ENCODE results near the gene PLEKHM1. TPM values are rescaled to one million over a fixed set of nuclear protein-coding genes. Genes with fewer than 3 reads are reported as not detected.
A peak's percentile ranks its signal among the peaks of the same experiment; 100 is the strongest.

Gene PLEKHM1
- total and polyA plus RNA-seq, 4 donors, result 6.2 to 15.8 (median 8.5) TPM

DNA sequence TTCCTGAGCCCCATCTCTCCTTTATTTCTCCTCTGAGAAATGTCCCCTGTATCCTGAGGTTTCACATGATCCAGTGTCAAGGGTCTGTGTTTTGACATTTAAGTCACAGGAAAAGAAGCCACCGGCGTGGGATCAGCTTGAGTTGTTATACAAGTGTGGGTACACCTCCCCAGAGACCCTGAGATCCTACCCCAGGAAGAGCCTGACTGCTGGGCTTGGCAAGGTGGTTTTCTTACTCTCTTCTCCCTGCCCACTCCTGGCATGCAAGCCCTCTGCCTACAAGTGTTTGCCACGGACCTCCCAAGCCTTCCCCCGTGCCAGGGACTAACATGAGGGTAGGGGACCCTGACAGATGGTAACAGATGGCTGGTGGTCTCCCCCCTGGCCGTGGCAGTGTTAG is 55.0 kb downstream of the PLEKHM1 start:
- H3K9me3 ChIP-seq (ENCODE audit: control insufficient read depth in 4 of 4, low read length in 3 of 4), result no peaks in the 10 kb centered on the region
- no peak overlapping the region for H3K4me3 ChIP-seq (ENCODE audit: low read depth in 1 of 3, low read length in 3 of 3)
- peaks cover 0 to 1% (median 0%) of the 10 kb centered on the region in 4 donors for H3K27me3 ChIP-seq (ENCODE audit: control insufficient read depth in 4 of 4, insufficient read depth in 4 of 4, low read length in 3 of 4)
- TF ChIP-seq HNF4G (IDR thresholded peaks at IDR 0.05) (no peak), RAD21 (IDR thresholded peaks at IDR 0.05) (no peak), FOXA1 (IDR thresholded peaks at IDR 0.05) (no peak), EGR1 (IDR thresholded peaks at IDR 0.05; ENCODE audit: low read depth in 2 of 2) (no peak)
- TF ChIP-seq, protein P1, sequence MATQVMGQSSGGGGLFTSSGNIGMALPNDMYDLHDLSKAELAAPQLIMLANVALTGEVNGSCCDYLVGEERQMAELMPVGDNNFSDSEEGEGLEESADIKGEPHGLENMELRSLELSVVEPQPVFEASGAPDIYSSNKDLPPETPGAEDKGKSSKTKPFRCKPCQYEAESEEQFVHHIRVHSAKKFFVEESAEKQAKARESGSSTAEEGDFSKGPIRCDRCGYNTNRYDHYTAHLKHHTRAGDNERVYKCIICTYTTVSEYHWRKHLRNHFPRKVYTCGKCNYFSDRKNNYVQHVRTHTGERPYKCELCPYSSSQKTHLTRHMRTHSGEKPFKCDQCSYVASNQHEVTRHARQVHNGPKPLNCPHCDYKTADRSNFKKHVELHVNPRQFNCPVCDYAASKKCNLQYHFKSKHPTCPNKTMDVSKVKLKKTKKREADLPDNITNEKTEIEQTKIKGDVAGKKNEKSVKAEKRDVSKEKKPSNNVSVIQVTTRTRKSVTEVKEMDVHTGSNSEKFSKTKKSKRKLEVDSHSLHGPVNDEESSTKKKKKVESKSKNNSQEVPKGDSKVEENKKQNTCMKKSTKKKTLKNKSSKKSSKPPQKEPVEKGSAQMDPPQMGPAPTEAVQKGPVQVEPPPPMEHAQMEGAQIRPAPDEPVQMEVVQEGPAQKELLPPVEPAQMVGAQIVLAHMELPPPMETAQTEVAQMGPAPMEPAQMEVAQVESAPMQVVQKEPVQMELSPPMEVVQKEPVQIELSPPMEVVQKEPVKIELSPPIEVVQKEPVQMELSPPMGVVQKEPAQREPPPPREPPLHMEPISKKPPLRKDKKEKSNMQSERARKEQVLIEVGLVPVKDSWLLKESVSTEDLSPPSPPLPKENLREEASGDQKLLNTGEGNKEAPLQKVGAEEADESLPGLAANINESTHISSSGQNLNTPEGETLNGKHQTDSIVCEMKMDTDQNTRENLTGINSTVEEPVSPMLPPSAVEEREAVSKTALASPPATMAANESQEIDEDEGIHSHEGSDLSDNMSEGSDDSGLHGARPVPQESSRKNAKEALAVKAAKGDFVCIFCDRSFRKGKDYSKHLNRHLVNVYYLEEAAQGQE (IDR thresholded peaks at IDR 0.05), result no peak
- no peak overlapping the region for H3K9ac ChIP-seq (ENCODE audit: low read depth in 1 of 2, low read length in 2 of 2)
- no peak for DNase-seq (ENCODE audit: low spot score)
- H3K36me3 ChIP-seq (ENCODE audit: control insufficient read depth in 4 of 4, insufficient read depth in 3 of 4, low read depth in 1 of 4, low read length in 3 of 4), result peaks cover 0 to 16% (median 8%) of the 10 kb centered on the region in 4 donors
- 89% methylated on average over 5 of the region's 5 CpGs for WGBS
- H3K27ac ChIP-seq (ENCODE audit: low read depth in 1 of 2, low read length in 2 of 2), result no peak overlapping the region
- H3K4me1 ChIP-seq (ENCODE audit: control insufficient read depth in 4 of 4, insufficient read depth in 4 of 4, low read length in 3 of 4), result peaks cover 12 to 22% (median 14%) of the 10 kb centered on the region in 4 donors

DNA sequence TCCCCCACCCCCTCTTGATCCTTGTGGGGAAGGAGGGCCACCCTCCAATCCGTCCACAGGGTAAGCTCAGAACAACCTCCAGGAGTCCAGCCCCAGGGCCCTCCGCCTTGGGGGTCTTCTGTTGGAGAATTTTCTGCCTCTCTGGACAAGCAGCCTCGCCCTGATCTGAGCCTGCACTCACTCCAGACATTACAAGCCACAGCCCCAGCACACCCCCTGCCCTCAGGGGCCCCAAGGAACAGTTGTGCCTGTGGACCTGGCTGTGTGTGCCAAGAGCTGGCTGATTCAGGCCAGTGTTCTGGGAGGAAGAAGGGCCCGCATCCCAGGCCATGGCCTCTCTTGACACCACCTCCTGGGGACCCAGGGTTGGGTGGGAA is 57.4 kb downstream of the PLEKHM1 start:
- no peak for DNase-seq (ENCODE audit: low spot score)
- Histone ChIP-seq H3K27ac (ENCODE audit: low read depth in 1 of 2, low read length in 2 of 2) (no peak overlapping the region), H3K9me3 (ENCODE audit: control insufficient read depth in 4 of 4, low read length in 3 of 4) (no peaks in the 10 kb centered on the region), H3K4me3 (ENCODE audit: low read depth in 1 of 3, low read length in 3 of 3) (peak overlapping the region in 1 of 3 donors; percentile 56), H3K36me3 (ENCODE audit: control insufficient read depth in 4 of 4, insufficient read depth in 3 of 4, low read depth in 1 of 4, low read length in 3 of 4) (peaks cover 0 to 16% (median 5%) of the 10 kb centered on the region in 4 donors), H3K27me3 (ENCODE audit: control insufficient read depth in 4 of 4, insufficient read depth in 4 of 4, low read length in 3 of 4) (peaks cover 0 to 2% (median 0%) of the 10 kb centered on the region in 4 donors), H3K9ac (ENCODE audit: low read depth in 1 of 2, low read length in 2 of 2) (no peak overlapping the region), H3K4me1 (ENCODE audit: control insufficient read depth in 4 of 4, insufficient read depth in 4 of 4, low read length in 3 of 4) (peaks cover 18 to 36% (median 23%) of the 10 kb centered on the region in 4 donors)
- TF ChIP-seq HNF4A (conservative IDR thresholded peaks at IDR 0.05) (no peak), SP1 (IDR thresholded peaks at IDR 0.05) (no peak), RXRA (IDR thresholded peaks at IDR 0.05) (no peak), FOXA2 (IDR thresholded peaks at IDR 0.05) (no peak), JUND (IDR thresholded peaks at IDR 0.05) (no peak), YY1 (IDR thresholded peaks at IDR 0.05) (no peak), RAD21 (IDR thresholded peaks at IDR 0.05) (no peak), NR2F2 (IDR thresholded peaks at IDR 0.05) (no peak), TAF1 (conservative IDR thresholded peaks at IDR 0.05) (no peak), HNF4G (IDR thresholded peaks at IDR 0.05) (no peak), FOXA1 (IDR thresholded peaks at IDR 0.05) (no peak), EGR1 (IDR thresholded peaks at IDR 0.05; ENCODE audit: low read depth in 2 of 2) (no peak), GABPA (IDR thresholded peaks at IDR 0.05 in 1 of 2, conservative IDR thresholded peaks at IDR 0.05 in 1 of 2) (no peak)
- TF ChIP-seq, protein P1 (IDR thresholded peaks at IDR 0.05), result no peak
- TF ChIP-seq, protein P2, sequence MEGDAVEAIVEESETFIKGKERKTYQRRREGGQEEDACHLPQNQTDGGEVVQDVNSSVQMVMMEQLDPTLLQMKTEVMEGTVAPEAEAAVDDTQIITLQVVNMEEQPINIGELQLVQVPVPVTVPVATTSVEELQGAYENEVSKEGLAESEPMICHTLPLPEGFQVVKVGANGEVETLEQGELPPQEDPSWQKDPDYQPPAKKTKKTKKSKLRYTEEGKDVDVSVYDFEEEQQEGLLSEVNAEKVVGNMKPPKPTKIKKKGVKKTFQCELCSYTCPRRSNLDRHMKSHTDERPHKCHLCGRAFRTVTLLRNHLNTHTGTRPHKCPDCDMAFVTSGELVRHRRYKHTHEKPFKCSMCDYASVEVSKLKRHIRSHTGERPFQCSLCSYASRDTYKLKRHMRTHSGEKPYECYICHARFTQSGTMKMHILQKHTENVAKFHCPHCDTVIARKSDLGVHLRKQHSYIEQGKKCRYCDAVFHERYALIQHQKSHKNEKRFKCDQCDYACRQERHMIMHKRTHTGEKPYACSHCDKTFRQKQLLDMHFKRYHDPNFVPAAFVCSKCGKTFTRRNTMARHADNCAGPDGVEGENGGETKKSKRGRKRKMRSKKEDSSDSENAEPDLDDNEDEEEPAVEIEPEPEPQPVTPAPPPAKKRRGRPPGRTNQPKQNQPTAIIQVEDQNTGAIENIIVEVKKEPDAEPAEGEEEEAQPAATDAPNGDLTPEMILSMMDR (IDR thresholded peaks at IDR 0.05; ENCODE audit: low read depth, low read length, missing input control), result no peak
- TF ChIP-seq, protein P3, sequence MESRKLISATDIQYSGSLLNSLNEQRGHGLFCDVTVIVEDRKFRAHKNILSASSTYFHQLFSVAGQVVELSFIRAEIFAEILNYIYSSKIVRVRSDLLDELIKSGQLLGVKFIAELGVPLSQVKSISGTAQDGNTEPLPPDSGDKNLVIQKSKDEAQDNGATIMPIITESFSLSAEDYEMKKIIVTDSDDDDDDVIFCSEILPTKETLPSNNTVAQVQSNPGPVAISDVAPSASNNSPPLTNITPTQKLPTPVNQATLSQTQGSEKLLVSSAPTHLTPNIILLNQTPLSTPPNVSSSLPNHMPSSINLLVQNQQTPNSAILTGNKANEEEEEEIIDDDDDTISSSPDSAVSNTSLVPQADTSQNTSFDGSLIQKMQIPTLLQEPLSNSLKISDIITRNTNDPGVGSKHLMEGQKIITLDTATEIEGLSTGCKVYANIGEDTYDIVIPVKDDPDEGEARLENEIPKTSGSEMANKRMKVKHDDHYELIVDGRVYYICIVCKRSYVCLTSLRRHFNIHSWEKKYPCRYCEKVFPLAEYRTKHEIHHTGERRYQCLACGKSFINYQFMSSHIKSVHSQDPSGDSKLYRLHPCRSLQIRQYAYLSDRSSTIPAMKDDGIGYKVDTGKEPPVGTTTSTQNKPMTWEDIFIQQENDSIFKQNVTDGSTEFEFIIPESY (IDR thresholded peaks at IDR 0.05), result no peak
- TF ChIP-seq, protein P4, sequence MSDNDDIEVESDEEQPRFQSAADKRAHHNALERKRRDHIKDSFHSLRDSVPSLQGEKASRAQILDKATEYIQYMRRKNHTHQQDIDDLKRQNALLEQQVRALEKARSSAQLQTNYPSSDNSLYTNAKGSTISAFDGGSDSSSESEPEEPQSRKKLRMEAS (IDR thresholded peaks at IDR 0.05), result no peak
- TF ChIP-seq, protein P5, sequence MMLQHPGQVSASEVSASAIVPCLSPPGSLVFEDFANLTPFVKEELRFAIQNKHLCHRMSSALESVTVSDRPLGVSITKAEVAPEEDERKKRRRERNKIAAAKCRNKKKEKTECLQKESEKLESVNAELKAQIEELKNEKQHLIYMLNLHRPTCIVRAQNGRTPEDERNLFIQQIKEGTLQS (IDR thresholded peaks at IDR 0.05), result no peak
- 68% methylated on average over 4 of the region's 4 CpGs for WGBS
